Prostate gland (tissue), 2 donors: Measurements from ENCODE around the gene RAB4B. TPM values are rescaled to one million over a fixed set of nuclear protein-coding genes. Genes with fewer than 3 reads are reported as not detected.
"Not testable (repeated sequence)": the region's sequence is repeated elsewhere in the genome, so short reads cannot be mapped to it uniquely, and the experiment has no call there.

ENCODE experiments used
- DNase-seq: peaks from one replicate; pipeline ENCODE4 v3.0.0-alpha.2; 2019; ENCODE audit warnings: low spot score
- H3K27ac ChIP-seq, 2 donors: fragments of 200-600 bp; sonication (generic); 2 replicates each; pipeline ENCODE4 v1.5.1; 2017 to 2019
- H3K27me3 ChIP-seq: fragments of 200-600 bp; sonication (generic); replicated peaks from 2 replicates; pipeline ENCODE4 v1.5.1; 2019; ENCODE audit not compliant: insufficient read depth
- H3K36me3 ChIP-seq, 2 donors: fragments of 200-600 bp; sonication (generic); 1 replicate in 1 of 2; 2 replicates in 1 of 2; pipeline versions ENCODE4 v1.5.1 to v1.8.1; 2017 to 2019
- H3K4me1 ChIP-seq: fragments of 200-600 bp; sonication (generic); replicated peaks from 2 replicates; pipeline ENCODE4 v1.5.1; 2019
- H3K4me3 ChIP-seq, 2 donors: fragments of 200-600 bp; sonication (generic); 2 replicates each; pipeline ENCODE4 v1.5.1; 2017 to 2019
- H3K9me3 ChIP-seq: fragments of 200-600 bp; sonication (generic); 2 replicates; pipeline ENCODE4 v1.5.1; 2017
- CTCF ChIP-seq, 4 experiments: fragments of 200-600 bp in 2 of 4; fragments of 450-650 bp in 2 of 4; sonication (generic) in 2 of 4; IDR thresholded peaks; 1 replicate in 3 of 4; 2 replicates in 1 of 4; pipeline ENCODE4 v1.5.1; 2016 to 2019; ENCODE audit warnings: antibody characterized with exemption in 4 of 4, mild to moderate bottlenecking in 2 of 4, moderate library complexity in 2 of 4
- POLR2A ChIP-seq: fragments of 450-650 bp; IDR thresholded peaks from one replicate; pipeline ENCODE4 v1.6.1; 2016; ENCODE audit warnings: antibody characterized with exemption, mild to moderate bottlenecking
- POLR2AphosphoS5 ChIP-seq: sonication (generic); formaldehyde crosslinking; IDR thresholded peaks from one replicate; pipeline ENCODE4 v1.6.1; 2017; ENCODE audit warnings: antibody characterized with exemption
- WGBS: methylation state at CpG from one replicate; pipeline ENCODE4 v1.1.5; 2018; 5-methylcytosine and 5-hydroxymethylcytosine counted together
- intact Hi-C: fragments of 100-400 bp; cut with DNase I; formaldehyde crosslinking; loops from one replicate; pipeline ENCODE4 v1.14.2; 2022
- total RNA-seq, 2 donors: library from RNA; depleted of rRNA; stranded (reverse); fragments of >200 nt; gene quantifications; one replicate each; pipeline ENCODE4 v1.1.0, GENCODE V29; 2016

RAB4B gene
- total RNA-seq, 2 donors from 2014 or later = 44.8 to 51.7 TPM

GRCh38 chr19:40778706-40779284, 748 bp downstream of the RAB4B start:
- Histone ChIP-seq H3K27me3 (no peaks in the 10 kb centered on the region), H3K4me3 (peak overlapping the region; percentile 74 to 79), H3K4me1 (no peaks in the 10 kb centered on the region), H3K27ac (peak overlapping the region; percentile 96 to 98), H3K36me3 (no peaks in the 10 kb centered on the region), H3K9me3 (no peaks in the 10 kb centered on the region)
- no peak for TF ChIP-seq CTCF (IDR thresholded peaks at IDR 0.05)
- TF ChIP-seq POLR2A = no peak
- TF ChIP-seq POLR2AphosphoS5 = no peak
- intact Hi-C loops = no loop called here
- no peak for DNase-seq
- WGBS = 10% methylated on average over 7 of the region's 7 CpGs

- no peaks in the 10 kb centered on the region for H3K36me3 ChIP-seq
- H3K27me3 ChIP-seq = no peaks in the 10 kb centered on the region
- no peaks in the 10 kb centered on the region for H3K9me3 ChIP-seq
- no peak overlapping the region for H3K27ac ChIP-seq
- intact Hi-C loops = no loop called here
- 97% methylated on average over 5 of the region's 5 CpGs for WGBS
- no peak for DNase-seq
- H3K4me3 ChIP-seq = no peak overlapping the region
- TF ChIP-seq POLR2AphosphoS5 (no peak), POLR2A (no peak), CTCF (IDR thresholded peaks at IDR 0.05) (no peak)
- no peaks in the 10 kb centered on the region for H3K4me1 ChIP-seq
Measured at GRCh38 chr19:40780582-40780981, 2.5 kb downstream of the RAB4B start.

- TF ChIP-seq POLR2A = no peak
- no peak for TF ChIP-seq CTCF (IDR thresholded peaks at IDR 0.05)
- TF ChIP-seq POLR2AphosphoS5 = no peak
- Histone ChIP-seq H3K4me1 (no peaks in the 10 kb centered on the region), H3K27ac (no peak overlapping the region), H3K27me3 (no peaks in the 10 kb centered on the region), H3K4me3 (no peak overlapping the region), H3K9me3 (no peaks in the 10 kb centered on the region), H3K36me3 (no peaks in the 10 kb centered on the region)
- DNase-seq = no peak
- 95% methylated on average over 7 of the region's 7 CpGs for WGBS
- intact Hi-C loops = no loop called here
Measured at GRCh38 chr19:40781140-40781539, 3.1 kb downstream of the RAB4B start.

GRCh38 chr19:40783711-40784110, 5.7 kb downstream of the RAB4B start:
- Histone ChIP-seq H3K36me3 (no peaks in the 10 kb centered on the region), H3K27ac (no peak overlapping the region), H3K9me3 (no peaks in the 10 kb centered on the region), H3K27me3 (no peaks in the 10 kb centered on the region), H3K4me3 (no peak overlapping the region), H3K4me1 (no peaks in the 10 kb centered on the region)
- no peak for DNase-seq
- intact Hi-C loops = no loop called here
- no peak for TF ChIP-seq POLR2AphosphoS5
- WGBS = 91% methylated on average over 11 of the region's 14 CpGs

GRCh38 chr19:40784146-40784545, 6.1 kb downstream of the RAB4B start:
- intact Hi-C loops, H3K4me3 ChIP-seq, DNase-seq, H3K27me3 ChIP-seq, H3K9me3 ChIP-seq, H3K4me1 ChIP-seq, H3K36me3 ChIP-seq, H3K27ac ChIP-seq: not testable (repeated sequence)
- 93% methylated on average over 2 of the region's 2 CpGs for WGBS

- Histone ChIP-seq H3K4me1 (no peaks in the 10 kb centered on the region), H3K27me3 (no peaks in the 10 kb centered on the region), H3K4me3 (no peak overlapping the region), H3K27ac (no peak overlapping the region), H3K9me3 (no peaks in the 10 kb centered on the region), H3K36me3 (no peaks in the 10 kb centered on the region)
- TF ChIP-seq CTCF (IDR thresholded peaks at IDR 0.05) = no peak
- no peak for TF ChIP-seq POLR2AphosphoS5
- TF ChIP-seq POLR2A = no peak
- 80% methylated on average over 1 of the region's 1 CpG for WGBS
- no peak for DNase-seq
- intact Hi-C loops = no loop called here
Measured at GRCh38 chr19:40785526-40785925, 7.5 kb downstream of the RAB4B start.
